NCI-H2196 treated with DMSO at 0.1 percent for 48 hours (cell line): Measurements from ENCODE around the gene GJB5.
"Not testable (repeated sequence)": the region's sequence is repeated elsewhere in the genome, so short reads cannot be mapped to it uniquely, and the experiment has no call there.

Source experiments
- DNase-seq: peaks from one replicate; lab custom pipeline; 2025; ENCODE audit not compliant: unreplicated experiment; lab: John Stamatoyannopoulos, UW

GJB5 gene

DNA sequence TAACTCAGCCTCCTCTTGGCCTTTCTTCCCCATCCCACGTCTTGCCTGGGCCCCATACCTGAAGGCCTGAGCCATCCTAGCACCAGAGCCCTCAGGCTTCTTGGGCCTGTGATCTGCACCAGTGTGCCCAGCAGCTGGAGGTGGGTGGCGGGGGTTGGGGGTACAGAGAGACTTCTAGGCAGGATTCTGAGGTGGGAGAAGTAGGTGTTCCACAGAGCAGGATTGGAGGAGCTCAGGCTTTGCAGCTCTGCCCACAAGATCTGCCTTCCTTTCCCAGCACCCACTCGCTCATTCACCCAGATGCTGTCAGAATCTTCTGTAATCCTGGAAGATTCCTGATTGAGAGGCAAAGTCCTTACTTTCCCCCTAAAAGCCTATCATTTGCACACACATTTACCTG lies 10.0 kb upstream of the GJB5 start:
- DNase-seq = no peak

DNA sequence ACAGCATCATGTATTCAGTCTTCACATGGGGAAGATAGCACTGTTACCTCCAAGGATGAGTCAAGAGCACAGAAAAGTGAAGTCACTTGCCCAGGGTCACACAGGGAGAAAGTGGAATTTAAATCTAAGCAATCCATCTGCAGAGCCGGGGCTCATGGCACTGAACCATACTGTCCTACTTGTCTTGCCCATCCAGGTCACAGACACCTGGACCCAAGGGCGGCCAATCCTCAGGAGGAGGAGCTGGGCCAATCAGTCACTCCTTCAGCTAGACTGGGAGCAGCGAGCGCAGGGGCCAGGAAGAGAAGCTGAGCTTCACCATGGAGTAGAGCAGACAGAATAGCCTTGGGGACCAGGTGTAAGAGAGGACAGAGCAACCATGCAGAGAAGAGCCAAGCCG lies 9.2 kb upstream of the GJB5 start:
- DNase-seq = no peak

DNA sequence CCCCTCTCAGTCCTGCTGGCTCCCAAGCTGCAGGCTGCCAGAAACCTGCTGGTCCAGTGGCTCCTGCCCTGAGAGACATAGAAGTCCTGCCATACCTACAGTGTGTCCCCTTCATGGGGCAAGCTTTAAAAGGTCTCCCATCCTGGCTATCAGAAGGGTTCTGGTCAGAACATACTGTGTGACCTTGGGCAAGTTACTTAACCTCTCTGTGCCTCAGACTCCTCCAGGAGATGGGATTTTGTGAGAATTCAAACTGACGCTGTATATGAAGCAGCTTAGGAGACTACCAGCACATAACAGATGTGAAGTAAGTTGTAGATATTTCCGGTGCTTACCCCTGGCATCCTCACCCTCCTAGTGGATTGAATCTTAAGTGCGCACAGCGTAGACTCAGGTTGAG lies 8.7 kb upstream of the GJB5 start:
- no peak for DNase-seq

DNA sequence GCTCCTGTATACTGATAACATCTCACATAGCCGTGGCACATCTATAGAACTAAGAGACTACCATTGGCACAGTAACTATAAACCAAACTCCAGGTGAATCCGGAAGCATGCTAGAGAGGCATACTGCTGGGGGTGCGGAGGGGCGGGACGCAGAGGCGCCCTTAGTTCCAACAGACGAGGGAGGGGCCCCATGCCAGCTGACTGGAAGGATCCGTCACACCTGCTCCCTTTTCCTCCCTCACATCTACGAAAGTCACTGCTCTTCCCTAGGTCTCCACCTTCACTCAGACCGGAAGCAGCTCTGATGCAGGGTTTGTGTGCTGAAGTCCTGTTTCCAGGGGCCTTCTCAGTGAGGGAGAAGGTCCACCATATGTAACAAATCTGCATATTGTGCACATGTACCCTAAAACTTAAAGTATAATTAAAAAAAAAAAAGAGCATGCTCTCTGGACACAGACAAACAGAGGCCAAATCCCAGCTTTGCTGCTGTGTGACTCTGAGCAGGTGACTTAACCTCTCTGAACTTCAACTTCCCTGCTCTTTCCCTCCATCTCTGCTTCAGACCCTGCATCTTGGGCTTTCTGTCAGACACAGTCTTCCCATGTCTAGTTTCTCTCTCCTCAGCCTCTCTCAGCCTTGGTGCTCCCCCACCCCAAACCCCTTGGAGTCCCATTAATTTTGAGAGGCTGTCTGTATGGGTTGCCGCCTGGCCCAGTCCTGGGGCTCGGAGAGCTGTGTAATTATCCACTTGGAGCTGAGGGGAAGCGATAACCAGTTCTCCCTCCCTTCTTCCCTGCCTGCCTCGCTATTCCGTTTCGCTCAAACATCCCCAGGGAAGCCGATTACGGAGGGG lies 7.8 kb upstream of the GJB5 start:
- DNase-seq = no peak

DNA sequence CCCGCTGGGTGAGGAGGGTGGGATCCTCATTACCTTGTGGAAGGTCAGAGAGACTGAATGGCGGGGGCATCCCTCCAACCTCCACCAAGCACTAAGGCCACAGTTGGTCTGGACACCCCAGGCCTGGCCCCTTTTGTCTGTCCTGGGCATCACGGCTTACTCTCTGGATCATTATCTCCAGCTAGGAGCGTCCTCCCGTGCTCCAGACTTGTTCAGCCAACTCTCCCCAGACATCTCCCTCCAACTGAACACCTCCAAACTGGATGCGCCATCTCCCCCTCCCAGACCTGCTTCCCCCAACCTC lies 7.3 kb upstream of the GJB5 start:
- no peak for DNase-seq

DNA sequence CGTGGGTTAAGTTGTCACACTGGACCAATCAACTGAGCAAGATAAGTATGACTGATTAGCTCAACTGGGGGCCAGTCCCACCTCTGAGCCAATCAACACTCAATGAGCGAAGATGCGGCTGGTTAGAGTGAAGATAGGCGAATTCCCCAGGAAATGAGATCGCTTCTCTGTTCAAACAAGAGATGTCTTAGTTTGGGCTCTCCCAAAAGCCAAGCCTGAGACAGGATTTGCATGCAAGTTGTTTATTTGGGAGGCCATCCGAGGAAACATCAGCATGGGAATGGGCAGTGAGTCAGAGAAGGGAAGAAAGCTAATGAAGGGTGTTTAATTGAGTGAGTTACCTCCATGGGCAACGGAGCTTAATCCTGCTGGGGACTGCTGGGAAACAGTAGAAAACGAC lies 4.9 kb upstream of the GJB5 start:
- DNase-seq = no peak

DNA sequence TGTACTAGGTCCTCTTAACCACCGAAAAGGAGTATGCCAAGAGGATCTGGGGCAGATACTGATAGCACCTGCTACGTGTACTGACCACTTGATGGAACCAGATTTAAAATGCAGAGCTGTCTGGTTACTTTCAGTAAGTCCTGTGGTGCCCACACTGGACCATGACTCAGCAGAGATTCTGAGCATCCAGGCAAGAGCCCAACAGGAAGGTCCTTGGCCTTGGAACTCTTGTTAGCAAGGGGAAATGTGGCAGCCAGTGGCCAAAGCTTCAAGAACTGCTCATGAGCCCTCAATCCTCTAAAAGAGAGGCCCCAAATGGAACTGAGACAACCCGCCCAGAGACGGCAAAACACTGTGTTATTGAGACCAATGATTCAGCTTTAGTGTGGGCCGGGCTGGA lies 4.2 kb upstream of the GJB5 start:
- DNase-seq = no peak

DNA sequence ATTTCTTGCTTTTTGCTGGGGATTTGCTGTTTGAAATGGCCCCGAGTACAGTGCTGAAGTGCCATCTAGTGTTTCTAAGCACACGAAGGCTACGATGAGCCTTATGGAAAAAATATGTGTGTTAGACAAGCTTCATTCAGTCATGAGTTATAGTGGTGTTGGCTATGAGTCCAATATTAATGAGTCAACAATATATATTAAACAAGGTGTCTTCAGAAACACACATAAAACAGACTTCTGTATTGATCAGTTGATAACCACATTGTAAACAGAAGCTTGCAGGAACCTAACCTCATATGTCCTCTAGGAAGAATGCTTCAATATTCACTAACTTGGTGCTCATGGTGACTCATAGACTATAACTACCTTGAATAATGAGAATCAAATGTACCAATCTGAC lies 1.7 kb upstream of the GJB5 start:
- DNase-seq = no peak

DNA sequence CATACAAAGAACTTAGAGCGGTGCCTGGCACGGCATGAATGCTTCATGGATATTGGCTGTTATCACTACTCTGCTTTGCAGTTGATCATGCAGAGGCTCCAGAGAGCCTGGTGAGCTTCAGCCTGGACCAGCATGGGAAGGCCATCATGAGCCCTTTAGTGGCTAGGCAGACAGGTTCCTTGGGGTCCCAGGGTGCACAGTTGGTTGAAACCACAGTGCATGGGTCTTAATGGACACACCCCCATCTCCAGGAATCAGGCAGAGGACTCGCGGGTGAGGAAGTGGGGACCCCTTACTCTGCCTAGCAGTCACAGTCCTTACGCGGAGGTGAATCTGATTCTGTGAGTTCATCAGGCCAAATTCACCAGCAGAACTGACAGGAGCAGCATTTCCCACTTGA lies 1.1 kb downstream of the GJB5 start:
- no peak for DNase-seq

DNA sequence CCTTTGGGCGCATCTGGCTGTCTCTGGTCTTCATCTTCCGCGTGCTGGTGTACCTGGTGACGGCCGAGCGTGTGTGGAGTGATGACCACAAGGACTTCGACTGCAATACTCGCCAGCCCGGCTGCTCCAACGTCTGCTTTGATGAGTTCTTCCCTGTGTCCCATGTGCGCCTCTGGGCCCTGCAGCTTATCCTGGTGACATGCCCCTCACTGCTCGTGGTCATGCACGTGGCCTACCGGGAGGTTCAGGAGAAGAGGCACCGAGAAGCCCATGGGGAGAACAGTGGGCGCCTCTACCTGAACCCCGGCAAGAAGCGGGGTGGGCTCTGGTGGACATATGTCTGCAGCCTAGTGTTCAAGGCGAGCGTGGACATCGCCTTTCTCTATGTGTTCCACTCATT lies 2.5 kb downstream of the GJB5 start:
- no peak for DNase-seq

DNA sequence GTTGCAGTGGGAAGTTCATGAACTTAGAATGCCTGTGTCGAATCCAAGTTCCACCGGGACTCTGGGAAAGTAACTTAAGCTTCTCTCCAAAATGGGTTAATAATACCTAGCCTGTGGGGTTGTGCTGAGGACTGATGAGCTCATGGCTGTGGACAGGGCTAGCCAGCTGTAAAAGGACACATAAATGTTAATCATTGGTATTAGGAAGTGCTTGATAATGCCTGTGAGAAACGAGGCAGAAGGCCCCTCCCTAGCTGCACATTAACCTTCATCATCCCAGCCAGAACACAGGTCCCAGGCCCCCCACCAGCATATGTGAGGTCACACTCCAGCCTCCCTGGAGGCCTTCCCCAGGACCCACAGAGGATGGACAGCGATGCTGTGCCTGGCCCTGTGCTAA lies 3.9 kb downstream of the GJB5 start:
- no peak for DNase-seq

DNA sequence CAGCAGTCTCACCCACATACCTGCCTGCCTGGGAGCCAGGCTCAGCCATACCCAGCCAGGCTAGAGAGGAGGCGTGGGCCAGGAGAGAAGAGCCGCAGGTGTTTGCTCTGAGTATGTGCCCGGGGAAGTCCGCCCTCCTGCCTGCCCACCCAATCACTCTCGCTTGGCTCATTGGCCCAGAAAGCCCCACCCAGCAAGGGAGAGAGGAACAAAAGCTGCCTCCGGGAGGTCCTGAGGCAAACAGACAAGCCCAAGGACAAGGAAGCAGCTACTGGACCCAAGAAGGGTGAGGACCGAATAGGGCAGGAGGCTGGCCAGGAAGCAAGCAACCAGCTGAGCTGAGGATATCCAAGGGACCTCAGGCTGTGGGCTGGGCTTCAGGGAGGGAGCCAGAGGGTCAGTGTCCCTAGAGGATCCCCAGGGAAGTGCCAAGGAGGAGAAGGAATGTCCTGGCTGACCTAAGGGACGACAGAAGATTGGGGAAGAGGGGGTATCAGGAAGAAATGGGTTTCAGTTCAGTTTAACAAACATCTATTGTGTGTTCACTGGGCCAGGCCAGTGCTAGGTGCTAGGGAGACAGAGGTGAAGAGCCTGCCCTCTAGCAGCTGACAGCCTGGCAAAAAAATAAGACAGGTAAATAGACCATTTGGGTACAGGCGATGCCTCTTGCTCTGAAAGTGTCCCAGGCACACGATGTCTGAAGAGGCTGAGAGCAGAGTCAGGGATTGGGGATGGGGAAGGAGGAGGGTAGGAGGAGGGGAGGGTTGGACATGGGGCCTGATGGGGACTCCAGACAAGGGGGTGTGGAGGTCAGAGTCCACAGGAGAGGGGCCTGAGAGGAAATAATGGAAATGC lies 4.9 kb downstream of the GJB5 start, which contains the start of gene GJB4:
Gene GJB4 (plus strand): TSS at position 238 of the 855 bp plus-strand sequence. CDS start 1,515 bp downstream, outside the sequence.
- DNase-seq = no peak

DNA sequence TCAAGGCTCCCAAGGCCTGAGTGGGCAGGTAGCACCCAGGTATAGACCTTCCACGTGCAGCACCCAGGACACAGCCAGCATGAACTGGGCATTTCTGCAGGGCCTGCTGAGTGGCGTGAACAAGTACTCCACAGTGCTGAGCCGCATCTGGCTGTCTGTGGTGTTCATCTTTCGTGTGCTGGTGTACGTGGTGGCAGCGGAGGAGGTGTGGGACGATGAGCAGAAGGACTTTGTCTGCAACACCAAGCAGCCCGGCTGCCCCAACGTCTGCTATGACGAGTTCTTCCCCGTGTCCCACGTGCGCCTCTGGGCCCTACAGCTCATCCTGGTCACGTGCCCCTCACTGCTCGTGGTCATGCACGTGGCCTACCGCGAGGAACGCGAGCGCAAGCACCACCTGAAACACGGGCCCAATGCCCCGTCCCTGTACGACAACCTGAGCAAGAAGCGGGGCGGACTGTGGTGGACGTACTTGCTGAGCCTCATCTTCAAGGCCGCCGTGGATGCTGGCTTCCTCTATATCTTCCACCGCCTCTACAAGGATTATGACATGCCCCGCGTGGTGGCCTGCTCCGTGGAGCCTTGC lies 6.4 kb downstream of the GJB5 start:
- no peak for DNase-seq

DNA sequence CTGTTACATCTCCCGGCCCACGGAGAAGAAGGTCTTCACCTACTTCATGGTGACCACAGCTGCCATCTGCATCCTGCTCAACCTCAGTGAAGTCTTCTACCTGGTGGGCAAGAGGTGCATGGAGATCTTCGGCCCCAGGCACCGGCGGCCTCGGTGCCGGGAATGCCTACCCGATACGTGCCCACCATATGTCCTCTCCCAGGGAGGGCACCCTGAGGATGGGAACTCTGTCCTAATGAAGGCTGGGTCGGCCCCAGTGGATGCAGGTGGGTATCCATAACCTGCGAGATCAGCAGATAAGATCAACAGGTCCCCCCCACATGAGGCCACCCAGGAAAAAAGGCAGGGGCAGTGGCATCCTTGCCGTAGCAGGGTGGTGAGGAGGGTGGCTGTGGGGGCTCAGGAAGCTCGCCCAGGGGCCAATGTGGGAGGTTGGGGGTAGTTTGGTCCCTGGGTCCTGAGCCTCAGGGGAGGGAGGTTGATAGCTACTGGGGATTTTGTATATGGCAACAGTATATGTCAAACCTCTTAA lies 7.0 kb downstream of the GJB5 start:
- no peak for DNase-seq

DNA sequence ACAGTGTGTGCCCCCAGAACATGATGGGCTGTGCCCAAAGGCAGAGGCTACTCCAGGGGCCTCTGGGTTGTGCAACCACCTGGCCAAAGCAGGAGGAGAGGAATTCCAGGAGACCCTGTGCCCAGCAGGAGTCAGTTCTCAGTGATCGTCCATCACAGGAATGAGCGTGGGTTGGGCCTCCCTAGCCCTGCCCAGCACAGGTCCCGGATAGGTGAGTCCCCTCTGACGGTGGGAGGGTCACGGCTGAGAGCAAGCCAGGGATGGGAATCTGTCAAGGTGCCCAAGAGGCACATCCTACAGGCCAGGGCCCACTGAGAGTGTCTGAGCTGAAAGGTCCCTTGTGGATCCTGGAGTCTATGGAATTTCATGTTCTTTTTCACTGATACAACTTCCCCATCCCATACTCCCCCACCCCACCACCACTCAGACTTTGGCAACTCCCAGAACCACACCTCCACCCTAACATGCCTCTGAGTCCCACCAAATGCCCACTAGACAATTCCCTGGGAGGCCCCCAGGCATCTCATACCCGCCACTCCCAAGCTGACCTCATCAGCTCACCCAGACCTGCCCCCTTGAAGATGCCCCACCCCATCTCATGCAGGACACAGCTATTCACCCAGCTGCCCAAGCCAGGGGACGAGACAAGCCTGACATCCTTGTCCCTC lies 7.8 kb downstream of the GJB5 start:
- DNase-seq = no peak

DNA sequence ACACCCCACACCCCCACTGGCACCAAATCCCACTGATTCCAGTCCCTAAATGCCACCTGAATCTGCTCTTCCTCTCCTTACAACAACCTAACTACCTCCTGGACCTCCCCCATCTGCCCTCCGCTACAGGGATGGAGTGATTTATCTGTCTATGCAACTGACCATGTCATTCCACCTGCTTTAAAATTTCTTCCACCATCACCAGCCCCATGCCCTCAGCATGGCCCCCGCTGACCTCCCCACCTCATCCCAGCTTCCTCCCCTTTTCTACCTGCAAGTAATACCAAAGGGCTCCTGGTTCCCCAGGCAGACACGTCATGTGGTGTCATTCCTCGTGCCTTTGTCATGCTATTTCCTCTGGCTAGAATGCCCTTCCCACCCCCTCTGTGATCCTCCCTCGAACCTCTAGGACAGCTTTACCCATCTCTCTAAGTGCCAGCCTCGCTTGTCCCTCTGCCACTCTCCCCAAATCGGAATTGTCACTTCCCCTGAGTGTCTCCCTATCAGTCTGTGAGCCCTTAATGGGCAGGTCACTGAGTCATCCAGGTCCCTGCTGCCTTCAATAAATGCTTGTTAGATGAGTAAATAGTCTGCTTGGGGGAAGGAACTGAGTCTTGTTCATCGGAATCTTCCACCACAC lies 8.4 kb downstream of the GJB5 start:
- no peak for DNase-seq

DNA sequence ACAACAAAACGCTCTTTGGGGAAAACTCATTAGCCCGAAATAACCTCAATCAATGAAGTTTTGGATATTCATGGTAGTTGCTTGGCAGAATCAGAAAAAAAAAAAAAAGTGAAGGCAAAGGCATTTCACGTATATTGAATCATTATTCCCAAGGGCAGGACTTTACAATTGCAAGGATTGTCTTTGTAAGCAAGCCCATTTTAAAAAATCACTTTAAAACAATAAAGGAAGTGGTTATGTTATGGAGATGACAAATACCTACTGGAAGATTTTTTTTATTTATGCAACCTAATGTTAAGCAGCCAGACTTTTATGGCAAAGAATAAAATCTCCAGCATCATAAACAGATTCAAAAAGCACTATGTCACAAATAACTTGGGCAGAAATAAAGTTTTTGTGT lies 14.0 kb downstream of the GJB5 start:
- no peak for DNase-seq

DNA sequence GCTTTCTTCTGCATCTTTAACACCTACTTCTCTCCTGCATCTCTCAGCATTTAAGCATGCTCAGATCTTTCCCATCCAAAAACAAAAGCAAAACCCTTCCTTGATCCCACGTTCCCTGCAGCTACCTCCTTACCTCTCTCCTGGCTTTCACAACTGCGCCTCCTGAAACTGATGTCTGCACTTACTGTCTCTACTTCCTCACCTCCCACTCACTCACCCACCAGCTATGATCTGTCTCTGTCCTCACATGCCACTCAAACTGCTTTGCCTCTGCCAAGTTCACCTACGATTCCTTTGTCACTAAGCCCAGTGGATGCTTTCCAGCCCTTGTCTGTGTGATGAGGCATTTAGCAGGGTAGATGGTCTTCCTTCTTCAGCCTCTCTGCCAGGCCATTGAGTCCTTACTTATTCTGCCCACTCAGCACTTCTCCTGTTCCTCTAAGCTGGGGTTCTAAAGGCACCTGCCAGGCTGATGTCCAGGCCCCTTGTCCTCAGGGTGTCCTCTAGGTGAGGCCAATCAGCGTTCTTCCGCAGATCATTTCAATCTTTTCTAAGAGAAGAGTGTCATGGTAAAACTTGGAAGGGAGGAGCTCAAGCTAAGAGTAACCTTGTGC lies 16.2 kb downstream of the GJB5 start:
- no peak for DNase-seq

DNA sequence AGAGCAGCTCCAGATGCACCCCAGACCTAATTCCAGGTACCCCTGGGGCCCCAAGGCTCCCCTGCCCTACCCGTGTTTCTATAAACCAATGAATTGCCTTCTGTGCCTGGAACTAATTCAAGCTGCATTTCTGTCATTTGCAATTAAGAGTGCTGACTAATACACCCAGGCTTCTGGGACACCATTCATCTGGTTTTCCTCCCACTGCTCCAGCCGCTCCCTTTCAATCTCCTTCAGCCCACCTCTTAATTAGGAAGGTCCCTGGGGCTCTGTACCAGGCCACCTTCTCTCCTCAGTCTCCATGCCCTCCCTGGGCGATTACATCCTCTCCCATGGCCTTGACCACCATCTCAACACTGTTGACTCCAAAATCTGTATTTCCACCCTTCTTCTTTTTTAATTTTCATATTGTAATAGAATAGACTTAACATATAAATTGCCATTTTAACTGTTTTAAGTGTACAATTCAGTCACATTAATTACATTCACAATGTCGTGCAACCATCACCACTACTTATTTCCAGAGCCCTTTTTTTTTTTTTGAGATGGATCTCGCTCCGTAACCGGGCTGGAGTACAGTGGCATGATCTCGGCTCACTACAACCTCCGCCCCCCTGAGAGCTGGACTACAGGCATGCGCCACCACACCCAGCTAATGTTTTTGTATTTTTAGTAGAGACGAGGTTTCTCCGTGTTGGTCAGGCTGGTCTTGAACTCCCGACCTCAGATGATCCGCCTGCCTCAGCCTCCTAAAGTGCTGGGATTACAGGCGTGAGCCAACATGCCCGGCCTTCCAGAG lies 16.9 kb downstream of the GJB5 start:
- DNase-seq = no peak

DNA sequence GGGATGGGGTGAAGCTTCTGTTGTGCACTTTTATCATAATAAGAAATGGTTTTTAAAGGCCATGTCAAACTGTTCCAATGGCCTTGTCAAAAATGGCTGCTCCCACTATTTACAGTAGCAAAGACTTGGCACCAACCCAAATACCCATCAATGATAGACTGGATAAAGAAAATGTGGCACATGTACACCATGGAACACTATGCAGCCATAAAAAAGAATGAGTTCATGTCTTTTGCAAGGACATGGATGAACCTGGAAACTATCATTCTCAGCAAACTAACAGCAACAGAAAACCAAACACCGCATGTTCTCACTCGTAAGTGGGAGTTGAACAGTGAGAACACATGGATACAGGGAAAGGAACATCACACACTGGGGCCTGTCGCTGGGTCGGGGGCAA lies 18.3 kb downstream of the GJB5 start:
- not testable (repeated sequence) for DNase-seq
